Stimulated activated CD4-positive, alpha-beta T cell treated with anti-CD3 and anti-CD28 coated beads, Interleukin-2, amount 100 ng/mL, for 4 hours (primary cell): Measurements from ENCODE around the gene SHROOM3.
"Not testable (repeated sequence)": the region's sequence is repeated elsewhere in the genome, so short reads cannot be mapped to it uniquely, and the experiment has no call there.

Source experiments
- DNase-seq: peaks from one replicate; pipeline ENCODE4 v3.0.0-alpha.2; 2020; ENCODE audit warnings: low read depth

The SHROOM3 gene

GRCh38 chr4:76445911-76446310, 10.9 kb downstream of the SHROOM3 start:
- DNase-seq, result no peak

GRCh38 chr4:76447393-76447851, 12.4 kb downstream of the SHROOM3 start:
- DNase-seq, result no peak

GRCh38 chr4:76448211-76448610, 13.2 kb downstream of the SHROOM3 start:
- no peak for DNase-seq

- DNase-seq, result no peak
These were observed 14.3 kb downstream of the SHROOM3 start for GRCh38 chr4:76449362-76449767.

- no peak for DNase-seq
These were observed 14.8 kb downstream of the SHROOM3 start for GRCh38 chr4:76449833-76450232.

- no peak for DNase-seq
These were observed 18.2 kb downstream of the SHROOM3 start for GRCh38 chr4:76453232-76453631.

GRCh38 chr4:76454073-76454472, 19.0 kb downstream of the SHROOM3 start:
- not testable (repeated sequence) for DNase-seq

GRCh38 chr4:76457885-76458284, 22.9 kb downstream of the SHROOM3 start:
- DNase-seq, result no peak

GRCh38 chr4:76458297-76458696, 23.3 kb downstream of the SHROOM3 start:
- DNase-seq, result no peak

- no peak for DNase-seq
These were observed 23.8 kb downstream of the SHROOM3 start for GRCh38 chr4:76458825-76459224.

GRCh38 chr4:76459291-76459723, 24.3 kb downstream of the SHROOM3 start:
- no peak for DNase-seq

- DNase-seq, result no peak
These were observed 28.5 kb downstream of the SHROOM3 start for GRCh38 chr4:76463568-76463967.

GRCh38 chr4:76470064-76470463, 35.0 kb downstream of the SHROOM3 start:
- DNase-seq, result no peak

GRCh38 chr4:76470532-76470931, 35.5 kb downstream of the SHROOM3 start:
- DNase-seq, result no peak

GRCh38 chr4:76476571-76476970, 41.5 kb downstream of the SHROOM3 start:
- DNase-seq, result no peak

GRCh38 chr4:76484654-76485053, 49.6 kb downstream of the SHROOM3 start:
- no peak for DNase-seq

- no peak for DNase-seq
These were observed 50.4 kb downstream of the SHROOM3 start for GRCh38 chr4:76485450-76485849.

- DNase-seq, result no peak
These were observed 51.7 kb downstream of the SHROOM3 start for GRCh38 chr4:76486588-76487276.

GRCh38 chr4:76487621-76488020, 52.6 kb downstream of the SHROOM3 start:
- no peak for DNase-seq

- DNase-seq, result no peak
These were observed 53.4 kb downstream of the SHROOM3 start for GRCh38 chr4:76488455-76488854.

- DNase-seq, result no peak
These were observed 54.1 kb downstream of the SHROOM3 start for GRCh38 chr4:76488888-76489685.

- DNase-seq, result no peak
These were observed 54.7 kb downstream of the SHROOM3 start for GRCh38 chr4:76489686-76490161.

- DNase-seq, result no peak
These were observed 57.0 kb downstream of the SHROOM3 start for GRCh38 chr4:76492055-76492454.
